Measurements from ENCODE around the gene EXOC3L2.

EXOC3L2 gene

DNA sequence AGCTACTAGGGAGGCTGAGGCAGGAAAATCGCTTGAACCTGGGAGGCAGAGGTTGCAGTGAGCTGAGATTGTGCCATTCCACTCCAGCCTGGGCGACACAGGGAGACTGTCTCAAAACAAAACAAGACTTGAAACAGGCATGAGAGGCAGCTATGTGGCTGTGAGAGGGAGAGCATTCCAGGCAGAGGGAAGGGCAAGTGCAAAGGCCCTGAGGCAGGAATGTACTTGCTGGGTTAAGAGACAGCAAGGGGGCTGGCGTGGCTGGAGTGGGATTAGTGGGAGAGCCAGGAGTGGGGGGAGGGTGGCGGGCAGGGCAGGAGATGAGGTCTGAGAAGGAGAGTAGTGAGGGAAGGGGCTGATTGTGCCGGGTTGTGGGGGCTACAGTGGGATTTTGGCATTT lies 21.3 kb downstream of the EXOC3L2 start:
- TF ChIP-seq, protein P1, sequence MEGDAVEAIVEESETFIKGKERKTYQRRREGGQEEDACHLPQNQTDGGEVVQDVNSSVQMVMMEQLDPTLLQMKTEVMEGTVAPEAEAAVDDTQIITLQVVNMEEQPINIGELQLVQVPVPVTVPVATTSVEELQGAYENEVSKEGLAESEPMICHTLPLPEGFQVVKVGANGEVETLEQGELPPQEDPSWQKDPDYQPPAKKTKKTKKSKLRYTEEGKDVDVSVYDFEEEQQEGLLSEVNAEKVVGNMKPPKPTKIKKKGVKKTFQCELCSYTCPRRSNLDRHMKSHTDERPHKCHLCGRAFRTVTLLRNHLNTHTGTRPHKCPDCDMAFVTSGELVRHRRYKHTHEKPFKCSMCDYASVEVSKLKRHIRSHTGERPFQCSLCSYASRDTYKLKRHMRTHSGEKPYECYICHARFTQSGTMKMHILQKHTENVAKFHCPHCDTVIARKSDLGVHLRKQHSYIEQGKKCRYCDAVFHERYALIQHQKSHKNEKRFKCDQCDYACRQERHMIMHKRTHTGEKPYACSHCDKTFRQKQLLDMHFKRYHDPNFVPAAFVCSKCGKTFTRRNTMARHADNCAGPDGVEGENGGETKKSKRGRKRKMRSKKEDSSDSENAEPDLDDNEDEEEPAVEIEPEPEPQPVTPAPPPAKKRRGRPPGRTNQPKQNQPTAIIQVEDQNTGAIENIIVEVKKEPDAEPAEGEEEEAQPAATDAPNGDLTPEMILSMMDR (IDR thresholded peaks at IDR 0.05; ENCODE audit: borderline replicate concordance, insufficient read depth, low read depth, low read length): no peak
- H3K4me3 ChIP-seq (ENCODE audit: low read depth, low read length): no peak overlapping the region

DNA sequence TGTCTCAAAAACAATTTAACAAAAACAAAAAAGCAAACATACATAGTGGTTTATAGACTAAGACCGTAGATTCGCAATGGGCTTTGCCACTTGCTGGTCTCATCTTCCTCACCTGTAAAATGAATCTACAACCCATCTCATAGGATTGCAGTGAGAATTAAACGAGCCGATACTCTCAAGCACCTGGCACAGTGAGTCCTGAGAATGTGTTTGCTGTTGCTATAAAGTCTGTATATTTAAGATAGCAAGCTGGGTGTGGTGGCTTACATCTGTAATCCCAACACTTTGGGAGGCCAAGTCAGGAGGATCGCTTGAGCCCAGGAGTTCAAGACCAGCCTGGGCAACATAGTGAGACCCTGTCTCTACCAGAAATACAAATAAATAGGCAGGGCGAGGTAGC lies 22.5 kb downstream of the EXOC3L2 start:
- TF ChIP-seq, protein P1 (IDR thresholded peaks at IDR 0.05; ENCODE audit: borderline replicate concordance, insufficient read depth, low read depth, low read length): no peak
- H3K4me3 ChIP-seq (ENCODE audit: low read depth, low read length): no peak overlapping the region

DNA sequence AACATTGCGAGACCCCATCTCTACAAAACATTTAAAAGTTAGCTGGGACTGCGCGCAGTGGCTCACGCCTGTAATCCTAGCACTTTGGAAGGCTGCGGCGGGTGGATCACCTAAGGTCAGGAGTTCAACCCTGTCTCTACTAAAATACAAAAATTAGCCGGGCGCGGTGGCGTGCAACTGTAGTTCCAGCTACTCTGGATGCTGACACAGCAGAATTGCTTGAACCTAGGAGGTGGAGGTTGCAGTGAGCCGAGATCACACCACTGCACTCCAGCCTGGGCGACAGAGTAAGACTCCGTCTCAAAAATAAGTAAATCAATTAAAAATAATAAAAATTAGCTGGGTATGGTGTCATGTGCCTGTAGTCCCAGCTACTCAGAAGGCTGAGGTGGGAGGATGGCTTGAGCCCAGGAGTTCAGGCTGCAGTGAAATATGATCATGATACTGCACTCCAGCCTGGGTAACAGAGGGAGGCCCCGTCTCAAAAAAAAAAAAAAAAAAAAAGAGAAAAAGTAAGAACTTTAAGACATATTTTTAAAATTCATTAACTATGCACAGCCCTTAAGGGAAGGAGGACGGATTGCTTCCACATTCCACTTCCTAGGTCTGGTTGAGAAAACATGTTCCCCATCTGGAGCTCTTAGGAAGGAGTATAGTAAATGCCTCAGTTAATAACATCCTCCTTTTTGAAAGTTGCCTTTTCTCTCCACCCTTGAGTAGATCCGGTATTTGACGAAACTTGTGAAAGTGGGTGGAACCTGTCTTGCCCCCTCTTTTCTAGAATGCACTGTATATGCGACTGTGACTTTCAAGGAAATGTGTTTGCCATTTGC lies 26.1 kb downstream of the EXOC3L2 start:
- TF ChIP-seq, protein P1 (IDR thresholded peaks at IDR 0.05; ENCODE audit: borderline replicate concordance, insufficient read depth, low read depth, low read length): no peak
- no peak overlapping the region for H3K4me3 ChIP-seq (ENCODE audit: low read depth, low read length)

DNA sequence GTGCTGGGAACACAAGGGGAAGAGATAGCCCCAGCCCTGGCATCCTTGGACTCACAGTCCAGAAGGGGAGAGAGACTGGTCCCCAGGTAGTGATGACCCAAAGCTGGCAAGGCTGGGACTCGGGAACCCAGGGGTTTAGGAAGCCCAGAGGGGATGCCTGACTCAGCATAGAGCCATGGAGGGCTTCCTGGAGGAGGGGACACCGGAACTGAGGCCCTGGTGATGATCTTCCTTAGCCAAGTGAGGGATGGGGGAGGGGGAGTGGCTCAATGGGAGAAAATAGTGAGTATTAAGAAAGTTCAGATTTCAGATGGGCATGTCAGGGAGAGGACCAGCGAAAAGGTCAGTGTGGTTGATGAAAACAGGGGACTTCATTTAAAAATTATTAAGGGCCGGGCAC lies 26.8 kb downstream of the EXOC3L2 start:
- no peak overlapping the region for H3K4me3 ChIP-seq (ENCODE audit: low read depth, low read length)
- TF ChIP-seq, protein P1 (IDR thresholded peaks at IDR 0.05; ENCODE audit: borderline replicate concordance, insufficient read depth, low read depth, low read length): no peak

DNA sequence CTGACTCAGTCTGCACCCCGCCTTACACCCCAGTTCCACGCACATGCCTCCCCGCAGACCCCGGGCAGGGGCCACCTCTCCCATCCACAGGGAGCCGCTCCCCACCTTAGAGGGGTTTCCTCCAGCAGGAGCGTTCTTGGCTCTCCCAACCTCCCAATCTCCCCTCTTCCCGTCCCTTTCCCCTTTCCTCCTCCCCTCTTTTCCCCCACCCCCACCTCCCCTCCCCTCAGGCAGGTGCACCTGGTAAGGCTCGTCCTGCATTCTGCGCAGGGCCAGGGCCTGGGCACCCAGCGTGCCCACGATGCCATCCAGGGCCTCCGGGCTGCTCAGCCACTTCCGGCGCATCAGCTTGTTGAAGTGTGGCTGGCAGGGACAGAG lies 27.3 kb downstream of the EXOC3L2 start:
- H3K4me3 ChIP-seq (ENCODE audit: low read depth, low read length): no peak overlapping the region
- TF ChIP-seq, protein P1 (IDR thresholded peaks at IDR 0.05; ENCODE audit: borderline replicate concordance, insufficient read depth, low read depth, low read length): no peak

DNA sequence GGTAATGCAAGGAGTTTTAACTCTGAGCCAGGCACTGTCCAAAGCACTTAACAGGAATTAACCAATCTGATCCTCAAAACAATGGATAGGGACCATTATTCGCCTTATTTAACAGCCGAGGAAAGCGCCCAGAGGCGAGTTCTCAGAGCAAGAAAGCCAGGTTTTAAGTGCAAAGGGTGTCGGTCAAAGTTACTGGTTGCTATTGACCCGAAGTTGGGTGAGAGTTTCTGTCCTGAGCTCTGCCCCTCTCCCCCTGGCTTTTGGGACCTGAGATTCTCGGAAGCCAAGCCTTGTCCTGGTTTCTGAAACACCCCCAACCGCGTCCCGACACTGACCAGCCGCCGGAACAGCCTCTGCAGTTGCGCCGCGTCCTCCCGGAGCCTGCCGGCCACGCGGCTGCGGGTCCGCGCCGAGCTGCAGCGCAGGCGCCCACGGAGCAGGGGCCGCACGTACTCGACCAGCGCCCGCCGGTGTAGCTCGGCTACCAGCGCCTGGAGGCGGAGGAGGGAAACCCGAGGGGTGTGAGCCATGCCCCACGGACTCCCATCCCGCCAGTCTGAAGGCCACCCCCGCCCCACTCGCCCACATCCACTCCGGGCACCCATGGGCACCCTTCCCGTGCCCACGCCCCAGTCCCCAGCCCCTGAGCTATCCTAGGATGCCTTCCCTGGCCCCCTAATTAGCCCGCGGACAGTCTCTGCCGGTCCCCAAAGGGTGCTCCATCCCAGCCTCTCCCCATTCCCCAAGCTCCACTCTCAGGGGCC lies 27.8 kb downstream of the EXOC3L2 start:
- no peak overlapping the region for H3K4me3 ChIP-seq (ENCODE audit: low read depth, low read length)
- TF ChIP-seq, protein P1 (IDR thresholded peaks at IDR 0.05; ENCODE audit: borderline replicate concordance, insufficient read depth, low read depth, low read length): no peak

All from GM12875 (cell line).